Fibroblast of mammary gland (primary cell): Measurements from ENCODE around the gene ARHGAP18.

Source experiments
- DNase-seq: peaks from one replicate; pipeline ENCODE4 v3.0.0-alpha.2; 2010; ENCODE audit warnings: low read depth
- H3K4me3 ChIP-seq: 2 replicates; pipeline ENCODE4 v1.5.1; 2011; ENCODE audit warnings: low read depth, mild to moderate bottlenecking, low read length, moderate library complexity; ENCODE audit not compliant: control insufficient read depth
- CTCF ChIP-seq: conservative IDR thresholded peaks from 2 replicates; pipeline ENCODE4 v1.5.1; 2011; ENCODE audit warnings: low read depth, low read length, inconsistent platforms; ENCODE audit not compliant: control insufficient read depth, insufficient read depth

The ARHGAP18 gene

DNA sequence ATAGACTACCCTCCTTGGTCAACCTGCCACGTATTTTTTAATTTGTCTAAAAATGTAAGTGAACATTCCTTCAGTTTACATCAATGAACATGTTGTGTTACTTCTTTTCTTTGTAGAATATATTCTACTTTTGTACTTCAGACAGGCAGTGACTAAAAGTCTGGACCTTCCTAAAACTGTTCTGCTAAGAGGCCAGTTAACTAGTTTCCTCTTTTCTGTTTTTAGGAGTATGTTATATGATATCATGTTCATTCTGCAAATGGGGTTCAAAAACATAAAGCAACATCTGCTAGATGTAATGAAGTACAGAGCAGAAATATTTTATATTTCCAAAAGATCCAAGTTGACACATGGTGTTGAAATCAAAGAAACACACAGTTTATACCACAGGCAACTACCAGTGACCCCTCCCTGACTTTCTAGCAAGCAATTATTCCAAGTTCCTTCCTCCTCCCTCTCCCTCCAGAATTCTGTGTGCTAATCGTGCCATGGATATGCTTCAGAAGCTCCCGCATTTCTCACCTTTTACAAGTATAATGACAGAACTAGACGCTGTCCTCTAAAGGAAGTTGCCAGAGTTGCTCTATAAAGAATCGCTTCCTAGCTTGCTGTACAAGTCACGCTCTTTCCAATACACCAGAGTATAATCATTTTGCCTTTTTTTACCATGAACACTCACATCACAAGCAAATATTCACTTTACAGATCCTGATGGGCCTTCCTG, 64.7 kb downstream of the ARHGAP18 start:
- H3K4me3 ChIP-seq = no peak overlapping the region
- DNase-seq = peak; percentile 22
- TF ChIP-seq CTCF = no peak

DNA sequence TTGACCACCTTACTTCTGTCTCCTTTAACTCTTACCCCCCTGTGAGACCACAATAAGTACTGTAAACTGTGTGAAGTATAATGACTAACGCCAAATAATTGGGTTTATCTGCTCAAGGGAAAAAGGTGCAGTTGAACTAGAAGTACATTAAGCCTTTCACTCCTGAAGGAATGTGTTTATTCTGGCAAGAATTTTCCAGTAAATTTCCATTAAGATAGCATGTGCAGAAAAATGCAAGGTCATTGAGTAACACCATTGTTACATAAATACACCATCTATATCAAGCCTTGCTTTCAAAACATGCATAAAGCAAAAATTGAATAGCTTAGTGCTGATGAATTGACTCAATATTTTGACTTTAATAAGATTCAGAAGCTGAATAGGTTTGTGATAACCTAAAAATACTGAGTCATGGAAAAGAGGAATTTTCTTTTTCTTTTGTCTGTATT, 65.4 kb downstream of the ARHGAP18 start:
- DNase-seq = peak; percentile 45

DNA sequence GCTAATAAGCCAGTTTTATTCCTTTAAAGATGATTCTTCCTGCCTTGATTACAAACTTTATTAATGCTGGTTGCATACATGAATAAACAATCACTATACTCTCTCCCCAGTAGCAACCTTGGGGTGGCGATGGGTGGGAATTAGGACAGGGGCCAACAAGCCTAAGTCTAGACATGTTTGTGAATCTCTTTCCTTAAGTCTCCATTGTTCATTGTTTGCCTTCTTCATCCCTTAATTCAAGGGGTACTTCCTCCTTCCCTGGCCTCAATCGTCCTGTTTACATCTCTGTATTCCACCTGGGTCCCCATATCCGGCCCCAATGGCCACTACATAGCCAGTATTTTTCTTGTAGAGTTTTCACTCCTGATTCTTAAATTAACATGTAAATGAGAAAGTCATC, 66.0 kb downstream of the ARHGAP18 start:
- no peak for TF ChIP-seq CTCF
- H3K4me3 ChIP-seq = no peak overlapping the region
- DNase-seq = no peak

More for the DNA sequence above, 65.4 kb downstream of the ARHGAP18 start:
- H3K4me3 ChIP-seq = no peak overlapping the region
- no peak for TF ChIP-seq CTCF

GRCh38 chr6:129643176-129643575, 66.8 kb downstream of the ARHGAP18 start:
- H3K4me3 ChIP-seq = no peak overlapping the region
- DNase-seq = no peak
- TF ChIP-seq CTCF = no peak

DNA sequence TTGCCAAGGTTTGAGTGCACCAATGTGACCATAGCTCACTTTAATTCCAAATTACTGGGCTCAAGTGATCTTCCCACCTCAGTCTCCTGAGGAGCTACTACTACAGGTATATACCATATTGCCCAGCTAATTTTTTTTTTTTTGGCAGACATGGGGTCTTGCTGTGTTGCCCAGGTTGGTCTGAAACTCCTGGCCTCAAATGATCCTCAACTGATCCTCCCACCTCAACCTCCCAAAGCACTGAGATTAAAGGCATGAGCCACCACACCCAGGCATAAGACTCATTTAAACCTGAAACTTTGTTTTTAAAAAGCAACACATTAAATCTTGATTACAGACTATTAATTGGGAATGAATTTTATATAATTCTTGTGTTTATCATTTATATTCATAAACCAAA, 67.7 kb downstream of the ARHGAP18 start:
- H3K4me3 ChIP-seq = no peak overlapping the region
- DNase-seq = no peak
- no peak for TF ChIP-seq CTCF

GRCh38 chr6:129641344-129641743, 68.6 kb downstream of the ARHGAP18 start:
- TF ChIP-seq CTCF = no peak
- DNase-seq = peak; percentile 45
- no peak overlapping the region for H3K4me3 ChIP-seq
